NK-92 treated with Interleukin-12 subunit alpha and Interleukin-12 subunit beta, amount 100 ng/mL, for 24 hours (cell line): ENCODE measurements around the gene ITGA4.

Experiments
- DNase-seq: peaks from one replicate; lab custom pipeline; 2025; lab: John Stamatoyannopoulos, UW

Gene ITGA4

GRCh38 chr2:181515719-181516118 is 58.5 kb downstream of the ITGA4 start:
- no peak for DNase-seq

GRCh38 chr2:181516992-181517391 is 59.8 kb downstream of the ITGA4 start:
- DNase-seq = no peak

- DNase-seq = no peak
These were observed 60.6 kb downstream of the ITGA4 start for GRCh38 chr2:181517685-181518301.

GRCh38 chr2:181520253-181520652 is 63.1 kb downstream of the ITGA4 start:
- DNase-seq = no peak

- no peak for DNase-seq
These were observed 66.6 kb downstream of the ITGA4 start for GRCh38 chr2:181523756-181524155.

GRCh38 chr2:181526014-181526413 is 68.8 kb downstream of the ITGA4 start:
- DNase-seq = no peak

GRCh38 chr2:181527058-181527457 is 69.9 kb downstream of the ITGA4 start:
- no peak for DNase-seq

GRCh38 chr2:181528441-181528840 is 71.3 kb downstream of the ITGA4 start:
- no peak for DNase-seq

GRCh38 chr2:181536730-181537129 is 79.5 kb downstream of the ITGA4 start:
- no peak for DNase-seq

GRCh38 chr2:181540421-181540820 is 83.2 kb downstream of the ITGA4 start:
- no peak for DNase-seq

GRCh38 chr2:181542170-181542569 is 85.0 kb downstream of the ITGA4 start:
- DNase-seq = no peak

GRCh38 chr2:181546086-181546485 is 88.9 kb downstream of the ITGA4 start:
- no peak for DNase-seq

- no peak for DNase-seq
These were observed 95.6 kb downstream of the ITGA4 start for GRCh38 chr2:181552808-181553207.

- DNase-seq = no peak
These were observed 96.1 kb downstream of the ITGA4 start for GRCh38 chr2:181553244-181553643.

GRCh38 chr2:181554061-181554830 is 97.1 kb downstream of the ITGA4 start:
- no peak for DNase-seq

GRCh38 chr2:181558371-181558770 is 101.2 kb downstream of the ITGA4 start:
- DNase-seq = no peak

GRCh38 chr2:181563101-181563692 is 106.0 kb downstream of the ITGA4 start:
- DNase-seq = no peak

GRCh38 chr2:181566334-181567032 is 109.3 kb downstream of the ITGA4 start:
- DNase-seq = no peak

GRCh38 chr2:181570059-181570458 is 112.9 kb downstream of the ITGA4 start:
- DNase-seq = no peak

GRCh38 chr2:181570833-181571661 is 113.9 kb downstream of the ITGA4 start:
- DNase-seq = no peak

- DNase-seq = no peak
These were observed 116.1 kb downstream of the ITGA4 start for GRCh38 chr2:181573140-181573736.
